ENCODE measurements around the gene WIZ. TPM values are rescaled to one million over a fixed set of nuclear protein-coding genes. Genes with fewer than 3 reads are reported as not detected.

Gene WIZ
- total RNA-seq, 2 donors from 2014 or later = 16.1 to 111 TPM

DNA sequence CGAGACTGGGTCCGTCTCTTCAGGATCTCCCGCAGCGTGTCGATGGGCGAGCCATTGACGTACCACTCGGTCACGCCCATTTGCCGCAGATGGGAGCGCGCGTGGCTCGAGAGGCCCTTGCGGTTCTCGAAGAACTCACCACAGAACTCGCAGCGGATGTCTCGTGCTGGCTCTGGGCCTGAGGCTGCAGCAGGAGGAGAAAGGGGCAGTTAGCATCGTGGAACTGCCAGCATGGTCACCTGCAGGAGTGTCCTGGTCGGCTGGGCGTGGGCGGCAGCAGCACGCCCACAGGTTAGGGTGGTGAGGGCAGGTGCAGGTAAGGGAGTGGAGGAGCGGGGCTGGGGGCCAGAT, 22.4 kb downstream of the WIZ start:
- 97 to 98% methylated on average over 18 to 25 of the region's 25 CpGs for WGBS, 2 donors
- intact Hi-C loops (cut with DNase I) = no loop called here
- H3K27ac ChIP-seq = no peak overlapping the region

DNA sequence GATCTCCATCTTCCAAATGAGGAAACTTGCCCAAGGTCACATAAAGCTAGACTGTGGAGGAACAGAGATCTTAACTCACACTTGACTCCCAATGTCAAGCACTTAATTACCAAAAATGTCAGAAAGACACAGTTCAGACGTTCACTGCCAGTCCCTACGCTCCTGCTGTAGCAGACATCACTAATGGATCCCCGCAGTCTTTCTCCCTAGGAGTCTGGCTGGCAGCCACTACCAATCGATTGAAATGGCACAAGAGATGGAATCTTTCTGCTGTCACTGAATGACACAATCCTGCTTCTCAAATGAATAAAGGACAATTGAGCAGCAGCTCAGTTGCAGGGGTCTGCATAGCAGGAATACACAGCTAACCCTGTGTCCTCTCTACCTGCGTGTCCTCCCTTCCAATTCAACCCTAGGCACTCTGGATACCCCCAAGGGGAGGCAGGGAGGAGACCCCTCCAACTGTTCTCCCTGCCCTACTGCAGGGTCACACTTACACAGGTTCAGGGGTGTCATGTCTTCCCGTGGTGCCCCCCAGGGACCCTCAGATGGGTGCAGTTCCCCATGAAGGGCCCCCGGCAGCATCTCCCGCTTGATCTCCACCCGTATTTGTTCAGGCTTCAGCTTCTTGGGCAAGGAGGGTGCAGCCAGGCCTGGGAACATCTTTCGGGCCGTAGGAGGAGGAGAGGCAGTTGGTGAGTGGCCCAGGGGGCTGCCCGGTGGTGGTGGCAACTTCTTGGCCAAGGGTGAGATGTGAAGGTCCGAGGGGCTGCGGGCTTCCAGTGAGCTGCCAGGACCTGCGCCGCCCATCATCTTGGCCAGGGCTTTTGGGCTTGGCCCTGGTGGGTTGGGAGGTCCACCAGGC, 23.0 kb downstream of the WIZ start:
- WGBS, 2 donors = 84 to 92% methylated on average over 15 of the region's 16 CpGs
- DNase-seq (no peak), ATAC-seq (no peak)
- Histone ChIP-seq H3K4me3 (no peak overlapping the region), H3K9me3 (no peaks in the 10 kb centered on the region), H3K36me3 (replicated peaks in 1 of 2; ENCODE audit: insufficient read depth in 1 of 2, low read depth in 2 of 2) (peaks cover 11 to 34% of the 10 kb centered on the region in 2 donors), H3K27ac (no peak overlapping the region), H3K4me1 (peaks cover 35% of the 10 kb centered on the region), H3K27me3 (no peaks in the 10 kb centered on the region)
- intact Hi-C loops (cut with DNase I) = no loop called here
- TF ChIP-seq POLR2A (IDR thresholded peaks at IDR 0.05) = no peak
- TF ChIP-seq, protein P1, sequence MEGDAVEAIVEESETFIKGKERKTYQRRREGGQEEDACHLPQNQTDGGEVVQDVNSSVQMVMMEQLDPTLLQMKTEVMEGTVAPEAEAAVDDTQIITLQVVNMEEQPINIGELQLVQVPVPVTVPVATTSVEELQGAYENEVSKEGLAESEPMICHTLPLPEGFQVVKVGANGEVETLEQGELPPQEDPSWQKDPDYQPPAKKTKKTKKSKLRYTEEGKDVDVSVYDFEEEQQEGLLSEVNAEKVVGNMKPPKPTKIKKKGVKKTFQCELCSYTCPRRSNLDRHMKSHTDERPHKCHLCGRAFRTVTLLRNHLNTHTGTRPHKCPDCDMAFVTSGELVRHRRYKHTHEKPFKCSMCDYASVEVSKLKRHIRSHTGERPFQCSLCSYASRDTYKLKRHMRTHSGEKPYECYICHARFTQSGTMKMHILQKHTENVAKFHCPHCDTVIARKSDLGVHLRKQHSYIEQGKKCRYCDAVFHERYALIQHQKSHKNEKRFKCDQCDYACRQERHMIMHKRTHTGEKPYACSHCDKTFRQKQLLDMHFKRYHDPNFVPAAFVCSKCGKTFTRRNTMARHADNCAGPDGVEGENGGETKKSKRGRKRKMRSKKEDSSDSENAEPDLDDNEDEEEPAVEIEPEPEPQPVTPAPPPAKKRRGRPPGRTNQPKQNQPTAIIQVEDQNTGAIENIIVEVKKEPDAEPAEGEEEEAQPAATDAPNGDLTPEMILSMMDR (IDR thresholded peaks at IDR 0.05) = no peak

More for the DNA sequence above, 22.4 kb downstream of the WIZ start:
- Histone ChIP-seq H3K36me3 (replicated peaks in 1 of 2; ENCODE audit: insufficient read depth in 1 of 2, low read depth in 2 of 2) (peaks cover 11 to 34% of the 10 kb centered on the region in 2 donors), H3K4me3 (no peak overlapping the region), H3K27me3 (no peaks in the 10 kb centered on the region), H3K4me1 (peaks cover 30% of the 10 kb centered on the region), H3K9me3 (no peaks in the 10 kb centered on the region)
- TF ChIP-seq, protein P1 (IDR thresholded peaks at IDR 0.05) = no peak
- no peak for TF ChIP-seq POLR2A (IDR thresholded peaks at IDR 0.05)
- DNase-seq = no peak
- no peak for ATAC-seq

GRCh38 chr19:15425321-15425950, 24.3 kb downstream of the WIZ start:
- TF ChIP-seq POLR2A (IDR thresholded peaks at IDR 0.05) = no peak
- TF ChIP-seq, protein P1 (IDR thresholded peaks at IDR 0.05) = no peak
- Histone ChIP-seq H3K4me3 (no peak overlapping the region), H3K27ac (no peak overlapping the region), H3K4me1 (peaks cover 25% of the 10 kb centered on the region), H3K27me3 (no peaks in the 10 kb centered on the region), H3K36me3 (replicated peaks in 1 of 2; ENCODE audit: insufficient read depth in 1 of 2, low read depth in 2 of 2) (peaks cover 11 to 34% of the 10 kb centered on the region in 2 donors), H3K9me3 (no peaks in the 10 kb centered on the region)
- WGBS, 2 donors = 94 to 95% methylated on average over 20 to 35 of the region's 36 CpGs
- DNase-seq (no peak), ATAC-seq (no peak)
- intact Hi-C loops (cut with DNase I) = no loop called here

DNA sequence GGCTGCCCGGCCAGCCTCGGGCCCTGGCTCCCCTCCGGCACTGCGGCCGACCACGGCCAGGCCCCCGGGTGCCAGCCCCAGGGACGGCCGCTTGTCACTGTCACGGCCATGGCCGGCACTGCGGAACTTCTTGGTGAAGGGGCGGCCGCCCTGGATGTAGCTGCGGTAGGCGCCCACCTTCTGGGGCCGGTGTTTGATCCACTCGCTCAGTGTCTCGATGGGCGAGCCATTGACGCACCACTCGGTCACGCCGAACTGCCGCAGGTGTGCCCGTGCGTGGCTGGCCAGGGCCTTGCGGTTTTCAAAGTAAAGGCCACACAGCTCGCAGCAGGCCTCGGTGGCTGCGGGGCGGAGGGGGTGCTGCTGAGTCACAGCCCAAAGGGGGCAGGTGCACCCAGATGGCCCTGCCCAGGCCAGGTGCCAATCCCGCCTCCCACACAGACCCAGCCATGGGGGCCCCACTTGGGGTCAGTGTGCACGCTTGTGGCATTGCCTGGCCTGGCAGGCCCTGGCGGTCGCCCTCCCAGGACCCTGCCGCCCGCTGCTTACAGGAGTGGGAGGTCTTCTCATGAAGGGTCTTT, 25.0 kb downstream of the WIZ start:
- Histone ChIP-seq H3K36me3 (replicated peaks in 1 of 2; ENCODE audit: insufficient read depth in 1 of 2, low read depth in 2 of 2) (peaks cover 11 to 34% of the 10 kb centered on the region in 2 donors), H3K9me3 (no peaks in the 10 kb centered on the region)
- intact Hi-C loops (cut with DNase I) = no loop called here

More for the DNA sequence above, 25.0 kb downstream of the WIZ start:
- H3K27me3 ChIP-seq = no peaks in the 10 kb centered on the region
- H3K4me3 ChIP-seq = no peak overlapping the region
- 94 to 99% methylated on average over 20 to 21 of the region's 38 CpGs for WGBS, 2 donors
- TF ChIP-seq, protein P1 (IDR thresholded peaks at IDR 0.05) = no peak
- no peak for TF ChIP-seq POLR2A (IDR thresholded peaks at IDR 0.05)
- ATAC-seq (no peak), DNase-seq (no peak)
- H3K27ac ChIP-seq = no peak overlapping the region
- H3K4me1 ChIP-seq = peaks cover 21% of the 10 kb centered on the region
